Mesenteric fat pad (tissue), 1 donor: Measurements from ENCODE around the gene ZNF786. TPM values are rescaled to one million over a fixed set of nuclear protein-coding genes. Genes with fewer than 3 reads are reported as not detected.
A peak's percentile ranks its signal among the peaks of the same experiment; 100 is the strongest.
"Not testable (repeated sequence)": the region's sequence is repeated elsewhere in the genome, so short reads cannot be mapped to it uniquely, and the experiment has no call there.

Experiments
- DNase-seq: peaks from one replicate; pipeline ENCODE4 v3.0.0-alpha.2; 2020; ENCODE audit warnings: low spot score
- long read RNA-seq: library from polyadenylated mRNA; unstranded; transcript quantifications from one replicate; pipeline ENCODE4 v2.0.0, GENCODE V29; 2020
- total RNA-seq: library from RNA; stranded (reverse); fragmentation: NEBNext Ultra II Directional; extraction: Animal tissue kit (Norgen Biotek cat#: 25700); gene quantifications from one replicate; pipeline ENCODE4 v1.2.1, GENCODE V29; 2021
- donor health status: DM: yes; HTN: yes; CAD: no.

ZNF786 gene
- 3.8 TPM for total RNA-seq
- long read RNA-seq, partial matches to known transcripts: 0 of 14 reads
- long read RNA-seq, other reads (novel, unspliced or antisense): 7 of 14 reads

DNA sequence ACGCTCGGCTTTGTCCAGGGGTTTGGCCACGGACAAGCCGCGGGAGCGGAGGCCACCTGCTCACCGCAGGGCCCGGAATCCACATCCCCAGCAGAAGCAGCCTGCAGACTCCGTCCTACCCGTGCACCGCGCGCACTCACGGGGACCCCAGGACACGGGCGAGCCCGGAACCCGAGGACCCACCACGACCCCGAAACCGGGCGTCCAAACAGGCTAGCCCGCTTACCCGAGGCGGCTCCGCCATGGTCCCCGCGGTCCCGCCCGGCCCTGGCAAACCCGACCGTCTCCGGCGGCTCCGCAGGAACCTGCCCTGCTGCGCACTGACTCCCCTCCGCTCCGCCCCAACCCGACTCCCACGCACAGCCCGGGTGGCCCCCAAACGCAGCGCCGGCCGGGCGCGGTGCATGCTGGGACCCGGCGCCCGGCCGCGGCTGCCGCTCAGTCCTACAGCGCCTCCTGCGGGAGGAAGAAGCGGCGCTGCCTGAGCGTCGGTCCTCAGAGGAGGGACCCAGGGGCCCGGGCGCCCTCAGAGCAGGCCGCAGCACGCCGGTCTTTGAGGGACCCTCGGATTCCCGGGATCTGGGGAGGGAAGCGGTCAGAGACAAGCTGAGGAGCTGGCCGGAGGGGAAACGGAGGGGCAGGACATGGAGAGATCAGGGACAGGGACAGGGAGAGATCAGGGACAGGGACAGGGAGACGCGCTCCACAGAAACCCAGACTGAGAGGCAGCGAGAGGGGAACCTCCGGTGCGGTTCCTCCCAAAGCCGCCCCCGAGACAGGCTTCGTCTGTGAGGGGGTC lies at the start of gene ZNF786:
ZNF786 (minus strand) TSS at position 322 of the 799 bp plus-strand sequence; CDS start at position 244, 78 bp downstream.
- DNase-seq: peak; percentile 97

- DNase-seq: no peak
Measured at GRCh38 chr7:149136118-149136517, 45.6 kb upstream of the ZNF786 start.

- no peak for DNase-seq
Measured at GRCh38 chr7:149133028-149133710, 42.7 kb upstream of the ZNF786 start.

DNA sequence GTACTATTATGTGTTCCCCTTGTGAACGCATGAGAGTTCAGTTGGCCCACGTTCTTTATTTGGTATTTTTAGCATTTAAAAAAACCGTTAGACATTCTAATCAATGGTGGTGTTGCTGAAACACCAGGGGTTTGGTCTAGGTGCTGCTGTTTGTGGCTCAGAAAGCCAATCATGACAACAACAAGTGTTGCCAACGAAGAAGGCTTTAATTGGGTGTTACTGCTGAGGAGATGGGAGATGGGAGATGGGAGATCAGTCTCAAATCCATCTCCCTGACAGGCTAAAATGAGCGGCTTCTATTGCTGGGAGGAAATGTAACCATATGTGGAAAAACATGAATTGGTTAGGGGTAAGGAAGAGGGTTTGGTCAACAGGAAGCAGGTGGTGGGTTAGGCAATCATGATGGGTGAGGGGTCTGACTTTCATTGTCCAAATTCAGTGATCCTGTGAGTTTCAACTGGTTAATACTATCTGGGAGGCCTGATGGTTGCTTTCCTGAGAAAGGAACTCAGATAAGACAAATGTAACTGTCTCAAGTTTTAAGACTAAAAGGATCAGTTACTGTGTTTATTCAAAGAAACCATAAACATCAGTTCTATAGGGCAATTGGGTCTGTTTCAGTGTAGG lies 40.2 kb upstream of the ZNF786 start:
- no peak for DNase-seq

GRCh38 chr7:149126662-149127266 lies 36.2 kb upstream of the ZNF786 start:
- peak; percentile 90 for DNase-seq

DNA sequence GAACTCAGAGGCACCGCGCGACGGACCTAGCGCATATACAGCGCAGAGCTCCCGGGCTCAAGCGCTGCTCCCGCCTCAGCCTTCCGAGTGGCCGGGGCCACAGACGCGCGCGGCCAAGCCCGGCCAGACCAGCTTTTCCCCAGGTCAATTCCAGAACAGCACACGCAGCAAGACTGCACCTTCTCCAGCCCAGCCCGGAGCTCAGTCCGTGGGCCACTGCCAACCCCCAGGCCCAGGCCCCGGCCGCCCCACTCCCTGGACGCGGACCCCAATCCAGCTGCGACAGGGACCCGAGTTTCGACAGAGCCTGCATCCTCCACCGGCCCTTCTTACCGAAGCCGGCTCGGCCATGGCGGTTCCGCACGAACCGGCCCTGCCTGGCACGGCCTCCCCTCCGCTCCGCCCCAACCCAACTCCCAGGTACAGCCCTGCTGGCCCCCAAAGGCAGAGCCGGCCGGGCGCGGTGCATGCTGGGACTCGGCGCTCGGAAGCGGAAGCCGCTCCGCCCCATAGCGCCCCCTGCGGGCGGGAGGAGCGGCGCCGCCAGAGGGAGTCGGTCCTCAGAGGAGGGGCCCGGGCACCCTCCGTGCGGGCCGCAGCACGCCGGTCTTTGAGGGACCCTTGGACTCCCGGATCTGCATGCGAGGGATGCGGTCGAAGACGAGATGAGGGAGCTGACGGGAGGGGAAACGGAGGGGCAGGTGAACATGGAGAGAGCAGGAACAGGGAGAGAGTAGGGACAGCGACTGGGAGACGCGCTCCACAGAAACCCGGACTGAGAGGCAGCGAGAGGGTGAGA lies 35.5 kb upstream of the ZNF786 start, which contains the start of gene ZNF425:
ZNF425 (minus strand) TSS at position 462 of the 799 bp plus-strand sequence; CDS start at position 351, 111 bp downstream.
- DNase-seq: peak; percentile 99

DNA sequence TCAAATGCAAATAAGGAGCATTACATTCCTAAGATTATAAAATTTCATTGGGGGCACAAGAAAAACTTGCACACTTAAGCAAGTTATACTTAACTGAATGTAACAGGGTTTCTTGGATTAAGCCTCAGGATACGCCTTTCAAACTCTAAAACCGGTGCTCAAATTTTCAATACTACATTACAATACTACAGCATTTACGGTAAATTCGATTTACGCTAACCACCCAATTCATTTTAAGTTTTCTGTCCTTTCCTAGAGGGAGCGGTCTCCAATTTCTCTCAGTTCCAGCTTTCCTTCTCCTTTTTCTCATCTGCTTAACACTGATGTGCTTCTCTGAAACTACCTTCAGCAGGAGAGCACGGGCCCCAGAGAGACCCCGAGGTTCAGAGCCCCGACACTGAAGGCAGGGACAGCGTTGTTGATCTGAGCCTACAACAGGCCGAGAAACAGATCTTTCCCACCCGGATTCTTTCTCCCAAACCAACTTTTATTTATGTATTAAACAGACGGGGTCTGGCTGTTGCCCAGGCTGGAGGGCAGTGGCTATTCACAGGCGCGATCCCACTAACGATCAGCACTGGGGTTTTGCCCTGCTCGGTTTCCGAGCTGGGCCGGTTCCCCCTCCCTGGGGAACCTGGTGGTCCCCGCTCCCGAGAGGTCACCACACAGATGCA lies 34.8 kb upstream of the ZNF786 start:
- DNase-seq: no peak

GRCh38 chr7:149109969-149110368 lies 19.5 kb upstream of the ZNF786 start:
- no peak for DNase-seq

DNA sequence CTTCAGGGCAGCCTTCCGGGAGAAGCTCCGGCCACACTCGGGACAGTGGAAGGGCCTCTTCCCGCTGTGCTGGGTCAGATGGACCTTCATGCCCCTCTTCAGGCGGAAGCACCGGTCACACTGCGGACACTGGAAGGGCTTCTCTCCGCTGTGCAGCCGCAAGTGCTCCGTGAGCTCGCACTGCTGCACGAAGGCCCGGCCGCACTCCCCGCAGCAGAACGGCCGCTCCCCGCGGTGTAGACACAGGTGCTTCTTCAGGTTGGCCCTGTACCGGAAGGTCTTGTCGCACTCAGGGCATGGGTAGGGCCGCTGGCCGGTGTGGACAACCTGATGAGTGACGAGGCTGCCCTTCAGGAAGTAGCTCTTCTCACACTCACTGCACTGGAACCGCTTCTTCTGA lies 14.2 kb upstream of the ZNF786 start:
- DNase-seq: no peak

GRCh38 chr7:149104214-149104613 lies 13.7 kb upstream of the ZNF786 start:
- no peak for DNase-seq

DNA sequence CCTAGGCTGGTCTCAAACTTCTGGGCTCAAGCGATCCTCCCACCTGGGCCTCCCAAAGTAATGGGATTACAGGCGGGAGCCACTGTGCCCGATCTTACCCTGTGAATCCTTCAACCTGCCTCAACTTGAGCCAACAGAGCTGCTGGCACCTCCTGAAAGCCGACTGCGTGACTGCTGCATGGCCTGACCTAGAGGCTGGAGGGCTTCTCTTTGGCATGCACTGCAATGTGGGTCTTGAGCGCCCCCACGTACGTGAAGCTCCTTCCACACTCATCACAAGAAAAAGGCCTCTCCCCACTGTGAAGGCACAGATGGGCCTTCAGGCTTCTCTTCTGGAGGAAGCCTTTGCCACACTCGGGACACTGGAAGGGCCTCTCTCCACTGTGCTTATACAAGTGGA lies 12.9 kb upstream of the ZNF786 start:
- no peak for DNase-seq

DNA sequence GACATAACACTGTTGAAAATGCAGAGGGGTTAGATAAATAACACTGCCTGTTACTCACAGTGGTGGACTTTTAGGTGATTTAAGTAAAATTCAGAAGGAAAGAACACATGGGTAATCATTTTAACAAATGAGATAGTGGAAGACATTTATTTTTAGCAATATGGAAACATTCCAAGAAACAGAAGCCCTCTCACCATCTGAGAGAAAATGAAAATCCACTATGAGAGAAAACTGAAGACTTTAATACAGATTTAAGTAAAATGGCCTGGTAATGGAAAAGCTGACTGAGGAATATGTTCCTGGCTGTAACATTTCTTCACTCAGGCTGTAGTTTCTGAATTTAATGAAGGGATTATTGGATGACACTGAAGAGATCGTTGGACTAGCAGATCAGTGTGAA lies 12.1 kb upstream of the ZNF786 start:
- DNase-seq: no peak

GRCh38 chr7:149100821-149101220 lies 10.3 kb upstream of the ZNF786 start:
- no peak for DNase-seq

GRCh38 chr7:149099058-149099457 lies 8.5 kb upstream of the ZNF786 start:
- no peak for DNase-seq

- DNase-seq: no peak
Measured at GRCh38 chr7:149097088-149097487, 6.6 kb upstream of the ZNF786 start.

GRCh38 chr7:149093228-149093627 lies 2.7 kb upstream of the ZNF786 start:
- no peak for DNase-seq

DNA sequence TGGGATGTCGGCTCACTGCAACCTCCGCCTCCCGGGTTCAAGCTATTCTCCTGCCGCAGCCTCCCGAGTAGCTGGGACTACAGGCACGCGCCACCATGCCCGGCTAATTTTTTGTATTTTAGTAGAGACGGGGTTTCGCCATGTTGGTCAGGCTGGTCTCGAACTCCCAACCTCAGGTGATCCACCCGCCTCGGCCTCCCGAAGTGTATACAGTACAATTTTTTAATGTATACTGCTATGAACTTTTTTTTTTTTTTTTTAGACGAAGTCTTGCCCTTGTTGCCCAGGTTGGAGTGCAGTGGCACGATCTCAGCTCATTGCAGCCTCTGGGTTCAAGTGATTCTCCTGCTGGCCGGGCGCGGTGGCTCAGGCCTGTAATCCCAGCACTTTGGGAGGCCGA lies 1.7 kb upstream of the ZNF786 start:
- not testable (repeated sequence) for DNase-seq

DNA sequence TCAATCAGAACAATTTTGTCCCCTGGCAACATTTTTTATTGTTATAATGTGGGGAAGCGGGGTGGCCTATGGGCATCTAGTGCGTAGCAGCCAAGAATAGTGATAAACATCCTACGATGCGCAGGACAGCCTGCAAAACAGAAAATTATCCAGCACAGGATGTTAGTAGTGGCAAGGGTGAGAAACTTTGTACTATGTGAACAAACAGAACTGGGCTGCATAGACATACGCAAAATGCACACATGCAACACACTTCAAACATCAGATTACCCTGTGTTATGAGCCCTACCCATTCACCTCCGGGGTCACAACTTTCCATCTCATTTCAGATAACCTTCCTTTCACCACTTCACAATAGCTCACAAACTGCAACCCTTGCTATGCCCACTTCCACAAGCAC lies 3.1 kb downstream of the ZNF786 start:
- DNase-seq: no peak

DNA sequence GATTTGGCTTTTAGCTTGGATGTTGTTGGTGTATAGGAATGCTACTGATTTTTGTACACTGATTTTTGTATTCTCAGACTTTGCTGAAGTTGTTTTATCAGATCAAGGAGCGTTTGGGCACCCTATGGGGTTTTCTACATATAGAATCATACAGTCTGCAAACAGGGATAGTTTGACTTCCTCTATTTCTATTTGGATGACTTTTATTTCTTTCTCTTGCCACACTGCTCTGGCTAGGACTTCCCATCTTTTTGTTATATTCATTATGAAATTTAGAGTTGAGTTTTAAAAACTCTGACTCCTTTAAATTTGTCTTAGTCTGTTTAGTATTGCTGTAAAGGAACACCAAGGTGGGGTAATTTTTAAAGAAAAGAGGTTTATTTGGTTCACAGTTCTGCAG lies 4.7 kb downstream of the ZNF786 start:
- no peak for DNase-seq

- no peak for DNase-seq
Measured at GRCh38 chr7:149084407-149084806, 6.1 kb downstream of the ZNF786 start.
